HL-60 (cell line): ENCODE results near the gene DIAPH1.

Experiments
- DNase-seq, 2 experiments: peaks; one replicate each; pipeline ENCODE4 v3.0.0-alpha.2; 2010 to 2020; ENCODE audit warnings: low read depth in 1 of 2, low spot score in 1 of 2
- H3K27ac ChIP-seq: fragments of 250-450 bp; sonication (Bioruptor Pico); replicated peaks from 2 replicates; pipeline ENCODE4 v1.5.1; 2020; ENCODE audit warnings: mild to moderate bottlenecking, moderate library complexity
- H3K27me3 ChIP-seq: fragments of 250-450 bp; sonication (Bioruptor Pico); 2 replicates; pipeline ENCODE4 v1.5.1; 2021; ENCODE audit warnings: mild to moderate bottlenecking, moderate library complexity; ENCODE audit not compliant: insufficient read depth, poor library complexity, severe bottlenecking
- H3K4me3 ChIP-seq: replicated peaks from 2 replicates; pipeline ENCODE4 v1.5.1; 2011; ENCODE audit warnings: mild to moderate bottlenecking, control low read depth, low read length; ENCODE audit not compliant: insufficient read depth
- CTCF ChIP-seq: IDR thresholded peaks from one replicate; pipeline ENCODE4 v1.5.1; 2011; ENCODE audit warnings: low read length, control low read depth, inconsistent platforms; ENCODE audit not compliant: insufficient read depth
- GABPA ChIP-seq: IDR thresholded peaks from 2 replicates; pipeline ENCODE4 v1.6.1; 2012; ENCODE audit warnings: low read depth
- POLR2AphosphoS5 ChIP-seq: IDR thresholded peaks from 2 replicates; pipeline ENCODE4 v1.6.1; 2012; ENCODE audit warnings: low read depth
- SPI1 ChIP-seq: IDR thresholded peaks from 2 replicates; pipeline ENCODE4 v1.6.1; 2012; ENCODE audit warnings: low read depth, mild to moderate bottlenecking, borderline replicate concordance
- TF ChIP-seq, protein P1 (sequence below): IDR thresholded peaks from 2 replicates; pipeline ENCODE4 v1.6.1; 2012; ENCODE audit warnings: low read depth; ENCODE audit not compliant: insufficient replicate concordance

The DIAPH1 gene

DNA sequence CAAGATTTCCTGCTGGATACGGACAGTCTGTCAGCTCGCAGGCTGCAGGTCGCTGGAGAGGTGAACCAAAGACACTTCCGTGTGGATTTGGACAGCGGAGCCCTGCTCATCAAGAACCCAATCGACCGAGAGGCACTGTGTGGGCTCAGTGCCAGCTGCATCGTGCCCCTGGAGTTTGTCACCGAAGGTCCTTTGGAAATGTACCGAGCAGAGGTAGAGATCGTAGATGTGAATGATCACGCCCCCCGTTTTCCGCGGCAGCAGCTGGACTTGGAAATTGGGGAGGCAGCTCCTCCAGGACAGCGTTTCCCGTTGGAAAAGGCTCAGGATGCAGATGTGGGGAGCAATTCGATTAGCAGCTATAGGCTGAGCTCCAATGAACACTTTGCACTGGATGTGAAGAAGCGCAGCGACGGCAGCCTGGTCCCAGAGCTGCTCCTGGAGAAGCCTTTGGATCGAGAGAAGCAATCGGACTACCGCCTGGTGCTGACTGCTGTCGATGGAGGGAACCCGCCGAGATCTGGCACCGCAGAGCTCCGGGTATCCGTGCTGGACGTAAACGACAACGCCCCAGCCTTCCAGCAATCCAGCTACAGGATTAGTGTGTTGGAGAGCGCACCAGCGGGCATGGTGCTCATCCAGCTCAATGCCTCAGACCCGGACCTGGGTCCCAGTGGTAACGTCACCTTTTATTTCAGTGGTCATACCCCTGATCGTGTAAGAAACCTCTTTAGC is 133.3 kb downstream of the DIAPH1 start:
- no peak overlapping the region for H3K4me3 ChIP-seq

DNA sequence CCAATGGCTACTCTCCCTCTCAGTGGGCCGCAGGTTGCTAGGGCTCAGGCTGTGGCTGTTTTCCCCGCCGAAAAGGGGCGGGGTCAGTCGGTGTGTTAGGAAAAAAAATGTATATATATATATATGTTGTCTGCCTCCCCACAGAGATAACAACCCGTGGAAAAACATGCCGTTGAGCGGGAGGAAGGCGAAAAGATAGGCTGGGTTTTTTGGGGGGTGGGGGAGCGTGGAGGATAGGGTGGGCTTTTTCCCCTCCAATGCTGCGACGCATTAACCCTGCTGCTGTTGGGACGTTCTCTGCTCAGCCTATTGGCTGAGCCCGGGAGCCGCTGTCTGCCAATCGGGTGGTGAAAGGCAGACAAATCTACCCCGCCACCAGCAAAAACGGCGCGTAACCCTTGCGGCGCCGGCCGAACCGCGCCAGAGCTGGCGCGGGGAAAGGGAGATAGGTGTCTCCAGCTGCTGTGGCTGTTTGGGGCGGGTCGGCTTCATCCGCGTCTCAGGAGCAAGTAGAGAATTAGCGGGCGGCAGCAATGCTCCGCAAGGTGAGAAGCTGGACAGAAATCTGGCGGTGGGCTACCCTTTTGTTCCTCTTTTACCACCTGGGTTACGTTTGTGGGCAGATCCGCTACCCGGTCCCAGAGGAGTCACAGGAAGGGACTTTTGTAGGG is 134.0 kb downstream of the DIAPH1 start, which contains the start of gene PCDHGC4:
Gene PCDHGC4 (plus strand): TSS at position 390 of the 671 bp plus-strand sequence. CDS start 144 bp downstream, at position 534.
- Histone ChIP-seq H3K27me3 (peaks cover 41% of the 10 kb centered on the region), H3K4me3 (no peak within 1 kb of the TSS), H3K27ac (no peak within 1 kb of the TSS)
- DNase-seq: no peak
- TF ChIP-seq, protein P1, sequence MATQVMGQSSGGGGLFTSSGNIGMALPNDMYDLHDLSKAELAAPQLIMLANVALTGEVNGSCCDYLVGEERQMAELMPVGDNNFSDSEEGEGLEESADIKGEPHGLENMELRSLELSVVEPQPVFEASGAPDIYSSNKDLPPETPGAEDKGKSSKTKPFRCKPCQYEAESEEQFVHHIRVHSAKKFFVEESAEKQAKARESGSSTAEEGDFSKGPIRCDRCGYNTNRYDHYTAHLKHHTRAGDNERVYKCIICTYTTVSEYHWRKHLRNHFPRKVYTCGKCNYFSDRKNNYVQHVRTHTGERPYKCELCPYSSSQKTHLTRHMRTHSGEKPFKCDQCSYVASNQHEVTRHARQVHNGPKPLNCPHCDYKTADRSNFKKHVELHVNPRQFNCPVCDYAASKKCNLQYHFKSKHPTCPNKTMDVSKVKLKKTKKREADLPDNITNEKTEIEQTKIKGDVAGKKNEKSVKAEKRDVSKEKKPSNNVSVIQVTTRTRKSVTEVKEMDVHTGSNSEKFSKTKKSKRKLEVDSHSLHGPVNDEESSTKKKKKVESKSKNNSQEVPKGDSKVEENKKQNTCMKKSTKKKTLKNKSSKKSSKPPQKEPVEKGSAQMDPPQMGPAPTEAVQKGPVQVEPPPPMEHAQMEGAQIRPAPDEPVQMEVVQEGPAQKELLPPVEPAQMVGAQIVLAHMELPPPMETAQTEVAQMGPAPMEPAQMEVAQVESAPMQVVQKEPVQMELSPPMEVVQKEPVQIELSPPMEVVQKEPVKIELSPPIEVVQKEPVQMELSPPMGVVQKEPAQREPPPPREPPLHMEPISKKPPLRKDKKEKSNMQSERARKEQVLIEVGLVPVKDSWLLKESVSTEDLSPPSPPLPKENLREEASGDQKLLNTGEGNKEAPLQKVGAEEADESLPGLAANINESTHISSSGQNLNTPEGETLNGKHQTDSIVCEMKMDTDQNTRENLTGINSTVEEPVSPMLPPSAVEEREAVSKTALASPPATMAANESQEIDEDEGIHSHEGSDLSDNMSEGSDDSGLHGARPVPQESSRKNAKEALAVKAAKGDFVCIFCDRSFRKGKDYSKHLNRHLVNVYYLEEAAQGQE: no peak
- TF ChIP-seq GABPA (no peak), POLR2AphosphoS5 (no peak), SPI1 (no peak), CTCF (no peak)

More for the DNA sequence above, 133.3 kb downstream of the DIAPH1 start:
- no peak overlapping the region for H3K27ac ChIP-seq
- TF ChIP-seq POLR2AphosphoS5 (no peak), CTCF (no peak), SPI1 (no peak), GABPA (no peak)
- TF ChIP-seq, protein P1: no peak
- H3K27me3 ChIP-seq: peaks cover 41% of the 10 kb centered on the region
- no peak for DNase-seq

- no peak overlapping the region for H3K4me3 ChIP-seq
- TF ChIP-seq SPI1 (no peak), GABPA (no peak), POLR2AphosphoS5 (no peak), CTCF (no peak)
- TF ChIP-seq, protein P1: no peak
- no peak overlapping the region for H3K27ac ChIP-seq
- no peak for DNase-seq
- peaks cover 41% of the 10 kb centered on the region for H3K27me3 ChIP-seq
Measured at GRCh38 chr5:141484310-141484640, 134.5 kb downstream of the DIAPH1 start.
